H9 (cell line): ENCODE measurements around the gene SIPA1. TPM values are rescaled to one million over a fixed set of nuclear protein-coding genes. Genes with fewer than 3 reads are reported as not detected.

Experiments used
- DNase-seq: peaks from one replicate; pipeline ENCODE4 v3.0.0-alpha.2; 2017
- H2AFZ ChIP-seq: one replicate; pipeline ENCODE4 v1.6.1; 2013; ENCODE audit warnings: mild to moderate bottlenecking, low read length, control low read depth, moderate library complexity
- H2AK5ac ChIP-seq: 2 replicates; pipeline ENCODE4 v1.6.1; 2013; ENCODE audit warnings: low read length, control low read depth, mixed read lengths; ENCODE audit not compliant: insufficient read length
- H2BK120ac ChIP-seq: one replicate; pipeline ENCODE4 v1.6.1; 2013; ENCODE audit warnings: low read depth, mild to moderate bottlenecking, low read length, control low read depth, inconsistent platforms; ENCODE audit not compliant: poor library complexity, severe bottlenecking
- H2BK12ac ChIP-seq: 2 replicates; pipeline ENCODE4 v1.6.1; 2013; ENCODE audit warnings: low read length, control low read depth, mixed read lengths, low read depth; ENCODE audit not compliant: insufficient read length
- H2BK15ac ChIP-seq: 2 replicates; pipeline ENCODE4 v1.6.1; 2013; ENCODE audit warnings: low read depth, low read length, control low read depth
- H2BK20ac ChIP-seq: one replicate; pipeline ENCODE4 v1.6.1; 2013; ENCODE audit warnings: low read depth, mild to moderate bottlenecking, low read length, control low read depth, inconsistent platforms; ENCODE audit not compliant: poor library complexity, severe bottlenecking
- H2BK5ac ChIP-seq: 2 replicates; pipeline ENCODE4 v1.6.1; 2013; ENCODE audit warnings: low read length, control low read depth, mixed read lengths; ENCODE audit not compliant: insufficient read length
- H3K14ac ChIP-seq: 2 replicates; pipeline ENCODE4 v1.6.1; 2013; ENCODE audit warnings: low read length, control low read depth; ENCODE audit not compliant: insufficient read depth
- H3K18ac ChIP-seq: 2 replicates; pipeline ENCODE4 v1.6.1; 2013; ENCODE audit warnings: low read depth, mild to moderate bottlenecking, mixed read lengths, low read length, control low read depth; ENCODE audit not compliant: insufficient read length
- H3K23ac ChIP-seq: 2 replicates; pipeline ENCODE4 v1.6.1; 2013; ENCODE audit warnings: low read length, control low read depth, mixed read lengths, low read depth; ENCODE audit not compliant: insufficient read length
- H3K23me2 ChIP-seq: 2 replicates; pipeline ENCODE4 v1.6.1; 2013; ENCODE audit warnings: low read depth, mild to moderate bottlenecking, mixed read lengths, low read length, control low read depth; ENCODE audit not compliant: insufficient read length, poor library complexity, severe bottlenecking
- H3K27ac ChIP-seq: 2 replicates; pipeline ENCODE4 v1.5.1; 2013; ENCODE audit warnings: low read length, control low read depth, mixed read lengths, low read depth; ENCODE audit not compliant: insufficient read length
- H3K27me3 ChIP-seq: 2 replicates; pipeline ENCODE4 v1.6.1; 2013; ENCODE audit warnings: low read length, control low read depth, inconsistent platforms; ENCODE audit not compliant: insufficient read depth
- H3K4ac ChIP-seq: 2 replicates; pipeline ENCODE4 v1.6.1; 2013; ENCODE audit warnings: low read depth, mild to moderate bottlenecking, control low read depth, inconsistent platforms, low read length, moderate library complexity
- H3K4me1 ChIP-seq: 2 replicates; pipeline ENCODE4 v1.6.1; 2013; ENCODE audit warnings: low read length, control low read depth, inconsistent platforms; ENCODE audit not compliant: insufficient read depth
- H3K4me2 ChIP-seq: 2 replicates; pipeline ENCODE4 v1.6.1; 2013; ENCODE audit warnings: low read length, control low read depth, mixed read lengths; ENCODE audit not compliant: insufficient read length, insufficient read depth
- H3K56ac ChIP-seq: 2 replicates; pipeline ENCODE4 v1.6.1; 2013; ENCODE audit warnings: low read depth, mild to moderate bottlenecking, mixed read lengths, low read length, control low read depth; ENCODE audit not compliant: insufficient read length
- H3K79me1 ChIP-seq: 2 replicates; pipeline ENCODE4 v1.6.1; 2013; ENCODE audit warnings: low read depth, mild to moderate bottlenecking, moderate library complexity, low read length, control low read depth, inconsistent platforms; ENCODE audit not compliant: insufficient read depth, poor library complexity, severe bottlenecking
- H3K79me2 ChIP-seq: 2 replicates; pipeline ENCODE4 v1.6.1; 2013; ENCODE audit warnings: low read length, control low read depth, inconsistent platforms; ENCODE audit not compliant: insufficient read depth
- H3K9ac ChIP-seq: 2 replicates; pipeline ENCODE4 v1.6.1; 2013; ENCODE audit warnings: low read length, control low read depth, mixed read lengths; ENCODE audit not compliant: insufficient read length; ENCODE audit errors: extremely low read depth
- H3K9me3 ChIP-seq: one replicate; pipeline ENCODE4 v1.6.1; 2013; ENCODE audit warnings: low read depth, low read length, inconsistent platforms; ENCODE audit not compliant: control insufficient read depth
- H3T11ph ChIP-seq: one replicate; pipeline ENCODE4 v1.6.1; 2013; ENCODE audit warnings: mild to moderate bottlenecking, low read length, control low read depth, inconsistent platforms
- H4K20me1 ChIP-seq: one replicate; pipeline ENCODE4 v1.6.1; 2013; ENCODE audit not compliant: control insufficient read depth, insufficient read length, insufficient read depth
- H4K5ac ChIP-seq: 2 replicates; pipeline ENCODE4 v1.6.1; 2013; ENCODE audit warnings: low read depth, mild to moderate bottlenecking, mixed read lengths, low read length, control low read depth; ENCODE audit not compliant: insufficient read length
- H4K8ac ChIP-seq: replicated peaks from 2 replicates; pipeline ENCODE4 v1.6.1; 2013; ENCODE audit warnings: low read length, control low read depth, mixed read lengths, low read depth; ENCODE audit not compliant: insufficient read length
- H4K91ac ChIP-seq: 2 replicates; pipeline ENCODE4 v1.6.1; 2013; ENCODE audit warnings: low read depth, mild to moderate bottlenecking, moderate library complexity, mixed read lengths, low read length, control low read depth; ENCODE audit not compliant: insufficient read length
- H3K27ac Mint-ChIP-seq, 3 experiments: 2 replicates in 2 of 3; 3 replicates in 1 of 3; pipeline ENCODE4 v1.8.0; 2020 to 2021; ENCODE audit warnings: mixed read lengths in 3 of 3, mild to moderate bottlenecking in 1 of 3, moderate library complexity in 1 of 3
- H3K27me3 Mint-ChIP-seq: 2 replicates; pipeline ENCODE4 v1.8.0; 2021; ENCODE audit warnings: low read depth, mild to moderate bottlenecking, moderate library complexity, mixed read lengths
- H3K36me3 Mint-ChIP-seq, 3 experiments: 2 replicates in 2 of 3; 3 replicates in 1 of 3; pipeline ENCODE4 v1.8.0; 2020 to 2021; ENCODE audit warnings: low read depth in 3 of 3, mixed read lengths in 3 of 3; ENCODE audit not compliant: insufficient read depth in 1 of 3
- H3K4me1 Mint-ChIP-seq, 2 experiments: 2 replicates each; pipeline ENCODE4 v1.8.0; 2020; ENCODE audit warnings: mixed read lengths in 2 of 2
- H3K4me3 Mint-ChIP-seq, 2 experiments: 2 replicates in 1 of 2; 3 replicates in 1 of 2; pipeline ENCODE4 v1.8.0; 2020 to 2021; ENCODE audit warnings: mild to moderate bottlenecking in 2 of 2, mixed read lengths in 2 of 2, moderate library complexity in 1 of 2
- H3K9me3 Mint-ChIP-seq, 2 experiments: 2 replicates in 1 of 2; 3 replicates in 1 of 2; pipeline ENCODE4 v1.8.0; 2020; ENCODE audit warnings: mild to moderate bottlenecking in 2 of 2, mixed read lengths in 2 of 2, moderate library complexity in 1 of 2
- WGBS: extraction: QIAGEN DNeasy Blood & Tissue Kit; methylation state at CpG from one replicate; pipeline ENCODE4 v1.1.7; 2013; ENCODE audit warnings: missing lambda C conversion rate, low lambda C conversion rate, mixed read lengths; ENCODE audit not compliant: insufficient read length; ENCODE audit errors: extremely low coverage; 5-methylcytosine and 5-hydroxymethylcytosine counted together
- total RNA-seq: library from RNA; stranded (reverse); gene quantifications from 2 replicates; pipeline ENCODE4 v1.2.1, GENCODE V29; 2021
- TF ChIP-seq, protein P1 (sequence below): fragments of 200-600 bp; sonication (generic); conservative IDR thresholded peaks from 3 replicates; pipeline ENCODE4 v1.8.0; 2021; ENCODE audit warnings: antibody characterized with exemption, mild to moderate bottlenecking

SIPA1 gene
- total RNA-seq, 1 experiment from 2014 or later: 32.0 TPM

GRCh38 chr11:65619281-65619928, 18.5 kb upstream of the SIPA1 start:
- WGBS: no CpG with 5 or more reads among the region's 29 CpGs
- H3K14ac ChIP-seq: no peak overlapping the region
- H3K9me3 Mint-ChIP-seq: no peaks in the 10 kb centered on the region

More at GRCh38 chr11:65619281-65619928, 18.5 kb upstream of the SIPA1 start:
- Histone ChIP-seq H4K20me1 (no peaks in the 10 kb centered on the region), H3K23ac (no peak overlapping the region), H2BK120ac (no peak overlapping the region), H2BK5ac (no peak overlapping the region), H3K56ac (no peak overlapping the region), H3K4me1 (no peaks in the 10 kb centered on the region; the same call in none of the 2 replicates), H3K23me2 (peaks cover 11% of the 10 kb centered on the region), H3K79me2 (peaks cover 7% of the 10 kb centered on the region; the same call in 1 of the 2 replicates), H2AK5ac (no peak overlapping the region), H3K27me3 (no peaks in the 10 kb centered on the region), H3K9me3 (no peaks in the 10 kb centered on the region), H4K91ac (no peak overlapping the region), H2AFZ (no peak overlapping the region), H3T11ph (no peak overlapping the region), H3K18ac (no peak overlapping the region), H3K79me1 (no peaks in the 10 kb centered on the region), H3K9ac (no peak overlapping the region), H4K5ac (no peak overlapping the region), H2BK12ac (no peak overlapping the region), H3K4ac (no peak overlapping the region), H2BK20ac (no peak overlapping the region), H3K4me2 (no peak overlapping the region), H4K8ac (no peak overlapping the region), H2BK15ac (no peak overlapping the region), H3K27ac (no peak overlapping the region)
- H3K36me3 Mint-ChIP-seq: peaks cover 21 to 57% (median 56%) of the 10 kb centered on the region in 3 experiments; a peak in 6 of 7 replicates
- H3K27me3 Mint-ChIP-seq: peaks cover 3% of the 10 kb centered on the region
- no peak overlapping the region; a peak in 1 of 5 replicates for H3K4me3 Mint-ChIP-seq
- H3K27ac Mint-ChIP-seq: no peak overlapping the region
- peaks cover 8% of the 10 kb centered on the region in 2 experiments for H3K4me1 Mint-ChIP-seq
- DNase-seq: no peak
- TF ChIP-seq, protein P1, sequence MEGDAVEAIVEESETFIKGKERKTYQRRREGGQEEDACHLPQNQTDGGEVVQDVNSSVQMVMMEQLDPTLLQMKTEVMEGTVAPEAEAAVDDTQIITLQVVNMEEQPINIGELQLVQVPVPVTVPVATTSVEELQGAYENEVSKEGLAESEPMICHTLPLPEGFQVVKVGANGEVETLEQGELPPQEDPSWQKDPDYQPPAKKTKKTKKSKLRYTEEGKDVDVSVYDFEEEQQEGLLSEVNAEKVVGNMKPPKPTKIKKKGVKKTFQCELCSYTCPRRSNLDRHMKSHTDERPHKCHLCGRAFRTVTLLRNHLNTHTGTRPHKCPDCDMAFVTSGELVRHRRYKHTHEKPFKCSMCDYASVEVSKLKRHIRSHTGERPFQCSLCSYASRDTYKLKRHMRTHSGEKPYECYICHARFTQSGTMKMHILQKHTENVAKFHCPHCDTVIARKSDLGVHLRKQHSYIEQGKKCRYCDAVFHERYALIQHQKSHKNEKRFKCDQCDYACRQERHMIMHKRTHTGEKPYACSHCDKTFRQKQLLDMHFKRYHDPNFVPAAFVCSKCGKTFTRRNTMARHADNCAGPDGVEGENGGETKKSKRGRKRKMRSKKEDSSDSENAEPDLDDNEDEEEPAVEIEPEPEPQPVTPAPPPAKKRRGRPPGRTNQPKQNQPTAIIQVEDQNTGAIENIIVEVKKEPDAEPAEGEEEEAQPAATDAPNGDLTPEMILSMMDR: no peak
